ENCODE results near the gene CDCA3. TPM values are rescaled to one million over a fixed set of nuclear protein-coding genes. Genes with fewer than 3 reads are reported as not detected.
"Not testable (repeated sequence)": the region's sequence is repeated elsewhere in the genome, so short reads cannot be mapped to it uniquely, and the experiment has no call there.

The CDCA3 gene
- total RNA-seq (1 to 10 TPM; 1.1 to 2.7 (median 2.0) TPM), total RNA-seq (0.15 to 4.0 (median 0.84) reads per million in 29 experiments)
- total RNA-seq (2013), result 1.6 TPM

DNA sequence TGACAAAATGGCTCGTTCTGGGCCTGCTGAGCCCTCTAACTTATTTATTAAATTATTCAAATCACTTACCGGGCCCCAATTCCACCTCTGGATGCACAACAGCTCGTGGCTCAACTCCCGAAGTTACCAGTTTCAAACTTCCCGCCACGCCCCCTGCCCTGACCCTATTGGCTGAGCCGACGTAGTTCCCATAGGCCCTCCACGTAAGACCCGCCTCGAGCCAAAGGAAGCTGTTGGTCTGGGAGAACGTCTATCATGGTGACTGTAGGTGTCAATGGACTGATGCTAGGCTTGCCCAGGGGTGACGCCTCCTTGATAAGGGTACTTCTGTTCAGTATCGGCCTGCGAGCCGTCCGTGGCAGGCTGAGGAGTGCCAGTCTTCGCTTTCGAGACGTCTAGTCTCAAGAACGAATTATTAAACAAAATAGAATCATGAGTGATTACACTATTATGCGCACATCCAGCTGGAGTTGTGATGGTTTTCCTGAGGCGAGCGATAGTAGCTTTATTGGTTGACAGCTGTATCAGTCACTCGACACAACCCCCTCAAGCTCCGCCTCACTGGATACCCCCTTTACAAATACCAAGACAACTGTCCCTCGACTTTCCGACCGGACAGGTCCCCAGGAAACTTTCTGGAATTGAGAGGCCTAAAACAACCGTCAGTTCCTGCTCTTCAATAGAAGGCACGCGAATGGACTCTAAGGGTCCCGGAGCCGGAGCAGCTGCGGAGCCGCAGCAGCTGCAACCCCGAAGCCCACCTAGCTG, at the start of gene CDCA3:
TSS of gene CDCA3 (minus strand) at position 134 of the 768 bp plus-strand sequence. CDS start 334 bp downstream, outside the sequence.
- WGBS (ENCODE audit: insufficient coverage), result 0% methylated on average over 18 of the region's 37 CpGs
- Histone ChIP-seq H3K4me1 (ENCODE audit: control insufficient read depth in 1 of 2, extremely low read depth in 1 of 2, insufficient read depth in 2 of 2, low read length in 2 of 2) (peaks cover 20 to 34% of the 10 kb centered on the region in 2 experiments), H3K27ac (ENCODE audit: low read length) (peak within 1 kb of the TSS; percentile 94), H3K27me3 (replicated peaks in 1 of 2; ENCODE audit: control insufficient read depth in 2 of 2, extremely low read depth in 1 of 2, insufficient read depth in 2 of 2, low read length in 1 of 2) (no peaks in the 10 kb centered on the region), H3K9me3 (no peaks in the 10 kb centered on the region), H3K4me3 (ENCODE audit: control insufficient read depth in 1 of 2, extremely low read depth in 1 of 2, low read length in 1 of 2) (peak within 1 kb of the TSS; percentile 69 to 97), H3K36me3 (ENCODE audit: control insufficient read depth in 2 of 2, extremely low read depth in 1 of 2, insufficient read depth in 1 of 2, low read length in 1 of 2) (peaks cover 7 to 15% of the 10 kb centered on the region in 2 donors)
- ChIA-PET CTCF (interaction anchor here (0.5 to 3.9 kb wide), 28 partner anchors 16 to 1375 kb away, joined by 3 to 58 read pairs (median 4); partner anchors contain the start of genes C12orf57 (in 1 of the 2), COPS7A (in 1 of the 2), LPCAT3 (in 1 of the 2) and MLF2 (in 1 of the 2)), POLR2A (interaction anchor here (0.6 to 3.1 kb wide), 8 partner anchors 17 to 286 kb away, joined by 3 to 19 read pairs (median 7); partner anchors contain the start of genes C12orf57 (in 1 of the 2), ENO2 (in 1 of the 2), MLF2 (in 1 of the 2) and RNU7-1 (in 1 of the 2))
- Mint-ChIP-seq H3K4me3 (peak within 1 kb of the TSS; percentile 79 to 98 (median 94)), H3K36me3 (peaks cover 6% of the 10 kb centered on the region), H3K27me3 (no peaks in the 10 kb centered on the region), H3K9me3 (no peaks in the 10 kb centered on the region), H3K4me1 (peaks cover 22 to 38% (median 33%) of the 10 kb centered on the region in 3 donors), H3K27ac (peak within 1 kb of the TSS; percentile 98 to 99)
- peak; percentile 49 to 60 (median 57) for ATAC-seq (replicated peaks in 1 of 4)
- peak; percentile 73 to 96 (median 91) for DNase-seq

DNA sequence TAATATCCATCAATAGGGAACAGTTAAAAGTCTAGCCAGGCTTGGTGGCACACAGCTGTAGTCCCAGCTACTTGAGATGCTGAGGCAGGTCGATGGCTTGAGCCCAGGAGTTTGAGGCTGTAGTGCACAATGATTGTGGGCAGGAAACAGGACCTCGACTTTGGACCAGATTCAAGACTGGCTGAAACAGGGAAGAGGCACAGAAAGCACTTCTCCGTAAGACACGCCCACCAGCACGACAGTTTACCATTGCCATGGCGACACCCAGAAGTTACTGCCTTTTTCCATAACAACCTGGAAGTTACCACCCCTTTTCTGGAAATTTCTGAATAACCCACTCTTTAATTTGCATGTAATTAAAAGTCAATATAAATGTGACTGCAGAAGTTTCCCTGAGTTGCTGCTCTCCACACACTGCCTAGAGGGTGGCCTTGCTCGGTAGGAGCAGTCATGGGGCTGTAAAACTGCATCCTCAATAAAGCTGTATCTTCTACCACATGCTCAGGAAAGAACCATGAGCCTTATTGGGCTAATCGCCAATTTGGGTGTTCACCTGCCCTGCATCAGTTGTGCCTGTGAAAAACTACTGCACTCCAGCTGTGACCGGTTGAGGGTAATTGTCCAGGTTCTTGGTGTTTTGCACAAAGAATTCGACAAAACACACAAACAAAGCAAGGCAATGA, 48.9 kb upstream of the CDCA3 start:
- no peaks in the 10 kb centered on the region for H3K36me3 Mint-ChIP-seq
- no peaks in the 10 kb centered on the region for H3K9me3 Mint-ChIP-seq
- ATAC-seq (replicated peaks in 1 of 4), result no peak
- Histone ChIP-seq H3K9me3 (no peaks in the 10 kb centered on the region), H3K27me3 (replicated peaks in 1 of 2; ENCODE audit: control insufficient read depth in 2 of 2, extremely low read depth in 1 of 2, insufficient read depth in 2 of 2, low read length in 1 of 2) (no peaks in the 10 kb centered on the region), H3K4me3 (ENCODE audit: control insufficient read depth in 1 of 2, extremely low read depth in 1 of 2, low read length in 1 of 2) (no peak overlapping the region), H3K36me3 (ENCODE audit: control insufficient read depth in 2 of 2, extremely low read depth in 1 of 2, insufficient read depth in 1 of 2, low read length in 1 of 2) (no peaks in the 10 kb centered on the region), H3K4me1 (ENCODE audit: control insufficient read depth in 1 of 2, extremely low read depth in 1 of 2, insufficient read depth in 2 of 2, low read length in 2 of 2) (peaks cover 8 to 10% of the 10 kb centered on the region in 2 experiments), H3K27ac (ENCODE audit: low read length) (no peak overlapping the region)
- no peak overlapping the region for H3K4me3 Mint-ChIP-seq
- CTCF ChIA-PET, result interaction anchor here (0.5 to 1.0 kb wide), 3 partner anchors 27 to 290 kb away, joined by 3 to 5 read pairs (median 3); partner anchors contain the start of gene SPSB2 (in 1 of the 2)
- POLR2A ChIA-PET, result no interaction called here
- H3K4me1 Mint-ChIP-seq, result peaks cover 5 to 7% (median 7%) of the 10 kb centered on the region in 3 donors
- WGBS (ENCODE audit: insufficient coverage), result 35% methylated on average over 6 of the region's 10 CpGs
- peak in 1 of 35 experiments; percentile 29 for DNase-seq
- no peaks in the 10 kb centered on the region for H3K27me3 Mint-ChIP-seq
- H3K27ac Mint-ChIP-seq, result no peak overlapping the region

DNA sequence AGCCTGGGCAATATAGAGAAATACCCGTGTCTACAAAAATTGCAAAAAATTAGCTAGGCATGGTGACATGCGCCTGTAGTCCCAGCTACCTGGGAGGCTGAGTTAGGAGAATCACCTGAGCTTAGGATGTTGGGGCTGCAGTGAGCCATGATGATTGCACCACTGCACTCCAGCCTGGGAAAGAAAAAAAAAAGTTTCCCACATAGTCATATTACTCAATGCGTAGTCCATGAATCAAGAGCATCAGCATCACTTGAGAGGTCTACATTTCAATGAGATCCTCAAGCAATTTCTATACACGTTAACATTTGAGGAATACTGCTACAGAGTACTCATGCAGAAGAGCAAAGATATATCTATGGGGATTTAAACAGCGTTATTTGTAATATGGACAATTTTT, 48.3 kb upstream of the CDCA3 start:
- no peaks in the 10 kb centered on the region for H3K27me3 Mint-ChIP-seq
- no CpG with 5 or more reads among the region's 5 CpGs for WGBS (ENCODE audit: insufficient coverage)
- H3K4me3 Mint-ChIP-seq, result no peak overlapping the region
- no peaks in the 10 kb centered on the region for H3K27me3 ChIP-seq (replicated peaks in 1 of 2; ENCODE audit: control insufficient read depth in 2 of 2, extremely low read depth in 1 of 2, insufficient read depth in 2 of 2, low read length in 1 of 2)
- no peaks in the 10 kb centered on the region for H3K9me3 ChIP-seq
- POLR2A ChIA-PET, result interaction anchor here in 1 of 2 donors (0.7 kb wide), 1 partner anchor 35 kb away, joined by 4 read pairs; no protein-coding TSS in a partner anchor
- H3K4me1 ChIP-seq (ENCODE audit: control insufficient read depth in 1 of 2, extremely low read depth in 1 of 2, insufficient read depth in 2 of 2, low read length in 2 of 2), result peaks cover 5 to 6% of the 10 kb centered on the region in 2 experiments
- H3K4me1 Mint-ChIP-seq, result peaks cover 5 to 7% (median 7%) of the 10 kb centered on the region in 3 donors
- H3K36me3 ChIP-seq (ENCODE audit: control insufficient read depth in 2 of 2, extremely low read depth in 1 of 2, insufficient read depth in 1 of 2, low read length in 1 of 2), result no peaks in the 10 kb centered on the region
- ATAC-seq (replicated peaks in 1 of 4), result no peak
- no peaks in the 10 kb centered on the region for H3K36me3 Mint-ChIP-seq
- no peak for DNase-seq
- CTCF ChIA-PET, result interaction anchor here (0.5 to 1.0 kb wide), 2 partner anchors 27 to 289 kb away, joined by 3 to 5 read pairs; partner anchors contain the start of gene SPSB2 (in 1 of the 2)
- H3K9me3 Mint-ChIP-seq, result no peaks in the 10 kb centered on the region
- no peak overlapping the region for H3K27ac Mint-ChIP-seq
- no peak overlapping the region for H3K27ac ChIP-seq (ENCODE audit: low read length)
- no peak overlapping the region for H3K4me3 ChIP-seq (ENCODE audit: control insufficient read depth in 1 of 2, extremely low read depth in 1 of 2, low read length in 1 of 2)

DNA sequence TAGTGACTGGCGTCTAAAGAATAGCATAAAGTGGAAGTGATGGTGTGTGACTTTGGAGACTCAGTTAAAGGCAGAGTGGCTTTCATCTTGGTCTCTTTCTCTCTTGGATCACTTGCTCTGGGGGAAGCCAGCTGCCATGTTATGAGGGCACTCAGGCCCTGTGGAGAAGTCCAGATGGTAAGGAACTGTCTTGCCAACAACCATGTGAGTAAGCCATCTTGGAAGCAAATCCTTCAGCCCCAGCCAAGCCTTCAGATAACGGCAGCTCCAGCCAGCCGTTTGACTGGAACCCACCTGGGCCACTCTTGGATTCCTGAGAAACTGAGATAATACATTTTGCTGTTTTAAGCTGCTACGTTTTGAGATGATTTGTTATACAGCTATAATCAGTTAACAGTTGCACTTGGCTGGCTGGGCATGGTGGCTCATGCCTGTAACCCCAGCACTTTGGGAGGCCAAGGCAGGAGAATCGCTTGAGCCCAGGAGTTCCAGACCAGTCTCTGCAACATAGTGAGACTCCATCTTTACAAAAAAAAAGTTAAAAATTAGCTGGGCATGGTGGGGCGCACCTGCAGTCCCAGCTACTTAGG, 45.9 kb upstream of the CDCA3 start:
- Mint-ChIP-seq H3K9me3 (no peaks in the 10 kb centered on the region), H3K27me3 (no peaks in the 10 kb centered on the region), H3K4me1 (peaks cover 3 to 9% (median 7%) of the 10 kb centered on the region in 3 donors), H3K36me3 (no peaks in the 10 kb centered on the region), H3K4me3 (no peak overlapping the region), H3K27ac (no peak overlapping the region)
- H3K27ac ChIP-seq (ENCODE audit: low read length), result no peak overlapping the region
- peaks cover 0 to 1% of the 10 kb centered on the region in 2 experiments for H3K4me1 ChIP-seq (ENCODE audit: control insufficient read depth in 1 of 2, extremely low read depth in 1 of 2, insufficient read depth in 2 of 2, low read length in 2 of 2)
- 83% methylated on average over 4 of the region's 6 CpGs for WGBS (ENCODE audit: insufficient coverage)
- H3K4me3 ChIP-seq (ENCODE audit: control insufficient read depth in 1 of 2, extremely low read depth in 1 of 2, low read length in 1 of 2), result no peak overlapping the region
- POLR2A ChIA-PET, result no interaction called here
- no peaks in the 10 kb centered on the region for H3K27me3 ChIP-seq (replicated peaks in 1 of 2; ENCODE audit: control insufficient read depth in 2 of 2, extremely low read depth in 1 of 2, insufficient read depth in 2 of 2, low read length in 1 of 2)
- no peak for ATAC-seq (replicated peaks in 1 of 4)
- H3K36me3 ChIP-seq (ENCODE audit: control insufficient read depth in 2 of 2, extremely low read depth in 1 of 2, insufficient read depth in 1 of 2, low read length in 1 of 2), result no peaks in the 10 kb centered on the region
- no peak for DNase-seq
- CTCF ChIA-PET, result no interaction called here
- H3K9me3 ChIP-seq, result no peaks in the 10 kb centered on the region

DNA sequence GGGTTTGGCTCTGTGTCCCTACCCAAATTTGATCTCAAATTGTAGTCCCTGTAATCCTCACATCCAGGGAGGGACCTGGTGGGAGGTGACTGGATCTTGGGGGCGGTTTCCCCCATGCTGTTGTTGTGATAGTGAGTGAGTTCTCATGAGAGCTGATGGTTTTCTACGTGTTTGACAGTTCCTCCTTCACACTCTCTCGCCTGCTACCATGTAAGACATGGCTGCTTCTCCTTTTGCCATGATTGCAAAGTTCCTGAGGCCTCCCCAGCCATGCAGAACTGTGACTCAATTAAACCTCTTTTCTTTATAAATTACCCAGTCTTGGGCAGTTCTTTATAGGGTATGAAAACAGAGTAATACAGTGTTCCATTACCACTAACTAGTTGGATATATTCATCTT, 43.2 kb upstream of the CDCA3 start:
- no peaks in the 10 kb centered on the region for H3K9me3 ChIP-seq
- no peaks in the 10 kb centered on the region for H3K36me3 ChIP-seq (ENCODE audit: control insufficient read depth in 2 of 2, extremely low read depth in 1 of 2, insufficient read depth in 1 of 2, low read length in 1 of 2)
- H3K4me3 ChIP-seq (ENCODE audit: control insufficient read depth in 1 of 2, extremely low read depth in 1 of 2, low read length in 1 of 2), result no peak overlapping the region
- no peak overlapping the region for H3K4me3 Mint-ChIP-seq
- H3K27me3 Mint-ChIP-seq, result no peaks in the 10 kb centered on the region
- H3K27me3 ChIP-seq (replicated peaks in 1 of 2; ENCODE audit: control insufficient read depth in 2 of 2, extremely low read depth in 1 of 2, insufficient read depth in 2 of 2, low read length in 1 of 2), result no peaks in the 10 kb centered on the region
- H3K27ac Mint-ChIP-seq, result no peak overlapping the region
- ChIA-PET CTCF (no interaction called here), POLR2A (no interaction called here)
- peaks cover 13 to 15% (median 14%) of the 10 kb centered on the region in 3 donors for H3K4me1 Mint-ChIP-seq
- no peak overlapping the region for H3K27ac ChIP-seq (ENCODE audit: low read length)
- DNase-seq, result no peak
- ATAC-seq (replicated peaks in 1 of 4), result no peak
- WGBS (ENCODE audit: insufficient coverage), result no CpG with 5 or more reads among the region's 3 CpGs
- no peaks in the 10 kb centered on the region for H3K9me3 Mint-ChIP-seq
- H3K36me3 Mint-ChIP-seq, result no peaks in the 10 kb centered on the region
- peaks cover 3 to 16% of the 10 kb centered on the region in 2 experiments for H3K4me1 ChIP-seq (ENCODE audit: control insufficient read depth in 1 of 2, extremely low read depth in 1 of 2, insufficient read depth in 2 of 2, low read length in 2 of 2)

DNA sequence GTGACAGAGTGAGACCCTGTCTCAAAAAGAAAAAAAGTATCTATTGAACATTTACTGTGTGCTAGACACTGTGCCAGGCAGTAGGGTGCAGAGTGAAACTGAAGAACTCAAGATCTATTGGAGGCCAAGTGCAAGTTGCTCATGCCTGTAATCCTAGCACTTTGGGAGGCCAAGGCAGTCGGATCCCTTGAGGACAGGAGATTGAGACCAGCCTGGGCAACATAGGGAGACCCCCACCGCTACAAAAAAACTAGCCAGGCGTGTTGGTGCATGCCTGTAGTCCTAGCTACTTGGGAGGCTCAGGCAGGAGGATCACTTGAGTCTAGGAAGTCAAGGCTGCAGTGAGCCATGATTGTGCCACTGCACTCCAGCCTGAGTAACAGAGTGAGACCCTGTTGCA, 41.6 kb upstream of the CDCA3 start:
- H3K9me3 ChIP-seq; H3K36me3 ChIP-seq (ENCODE audit: control insufficient read depth in 2 of 2, extremely low read depth in 1 of 2, insufficient read depth in 1 of 2, low read length in 1 of 2); H3K36me3 Mint-ChIP-seq; POLR2A ChIA-PET; H3K9me3 Mint-ChIP-seq; H3K27me3 ChIP-seq (replicated peaks in 1 of 2; ENCODE audit: control insufficient read depth in 2 of 2, extremely low read depth in 1 of 2, insufficient read depth in 2 of 2, low read length in 1 of 2); H3K27me3 Mint-ChIP-seq; DNase-seq; H3K27ac ChIP-seq (ENCODE audit: low read length); H3K4me3 ChIP-seq (ENCODE audit: control insufficient read depth in 1 of 2, extremely low read depth in 1 of 2, low read length in 1 of 2); ATAC-seq (replicated peaks in 1 of 4): not testable (repeated sequence)
- Mint-ChIP-seq H3K4me1 (peaks cover 13 to 15% (median 13%) of the 10 kb centered on the region in 3 donors), H3K27ac (peak overlapping the region in 1 of 2 donors; percentile 39), H3K4me3 (peak overlapping the region in 2 of 3 donors; percentile 0 to 80)
- H3K4me1 ChIP-seq (ENCODE audit: control insufficient read depth in 1 of 2, extremely low read depth in 1 of 2, insufficient read depth in 2 of 2, low read length in 2 of 2), result peaks cover 3 to 16% of the 10 kb centered on the region in 2 experiments
- 100% methylated on average over 3 of the region's 3 CpGs for WGBS (ENCODE audit: insufficient coverage)
- CTCF ChIA-PET, result interaction anchor here in 1 of 2 donors (1.0 kb wide), 1 partner anchor 15 kb away, joined by 3 read pairs; no protein-coding TSS in a partner anchor
